Liver (tissue), 9 donors: Measurements from ENCODE around the gene PER1. TPM values are rescaled to one million over a fixed set of nuclear protein-coding genes. Genes with fewer than 3 reads are reported as not detected.
A peak's percentile ranks its signal among the peaks of the same experiment; 100 is the strongest.

Source experiments
- DNase-seq: peaks from one replicate; pipeline ENCODE4 v3.0.0-alpha.2; 2017; ENCODE audit warnings: low spot score
- H3K27ac ChIP-seq, 2 donors: one replicate each; pipeline ENCODE4 v1.7.0; 2013; ENCODE audit warnings: inconsistent platforms in 2 of 2, low read length in 2 of 2, control low read depth in 1 of 2, low read depth in 1 of 2, mild to moderate bottlenecking in 1 of 2
- H3K27me3 ChIP-seq, 4 donors: one replicate each; pipeline versions ENCODE4 v1.6.1 to v1.7.0; 2013; ENCODE audit warnings: low read length in 3 of 4, inconsistent platforms in 1 of 4, mild to moderate bottlenecking in 1 of 4, moderate library complexity in 1 of 4; ENCODE audit not compliant: control insufficient read depth in 4 of 4, insufficient read depth in 4 of 4
- H3K36me3 ChIP-seq, 4 donors: one replicate each; pipeline versions ENCODE4 v1.6.1 to v1.7.0; 2013; ENCODE audit warnings: low read length in 3 of 4, mild to moderate bottlenecking in 3 of 4, low read depth in 1 of 4, moderate library complexity in 1 of 4; ENCODE audit not compliant: control insufficient read depth in 4 of 4, insufficient read depth in 3 of 4
- H3K4me1 ChIP-seq, 4 donors: one replicate each; pipeline versions ENCODE4 v1.6.1 to v1.7.0; 2013; ENCODE audit warnings: low read length in 3 of 4, mild to moderate bottlenecking in 3 of 4, moderate library complexity in 1 of 4; ENCODE audit not compliant: control insufficient read depth in 4 of 4, insufficient read depth in 4 of 4
- H3K4me3 ChIP-seq, 3 donors: one replicate each; pipeline versions ENCODE4 v1.6.1 to v1.7.0; 2013; ENCODE audit warnings: low read length in 3 of 3, control low read depth in 1 of 3, low read depth in 1 of 3, mild to moderate bottlenecking in 1 of 3
- H3K9ac ChIP-seq, 2 donors: one replicate each; pipeline ENCODE4 v1.7.0; 2013; ENCODE audit warnings: low read length in 2 of 2, mild to moderate bottlenecking in 2 of 2, moderate library complexity in 2 of 2, control low read depth in 1 of 2, low read depth in 1 of 2
- H3K9me3 ChIP-seq, 4 donors: one replicate each; pipeline versions ENCODE4 v1.6.1 to v1.7.0; 2013; ENCODE audit warnings: low read length in 3 of 4; ENCODE audit not compliant: control insufficient read depth in 4 of 4
- EGR1 ChIP-seq, 2 donors: IDR thresholded peaks; 2 replicates each; pipeline ENCODE4 v1.6.1; 2016 to 2018; ENCODE audit warnings: antibody characterized with exemption in 2 of 2, low read depth in 2 of 2
- FOXA2 ChIP-seq: IDR thresholded peaks from 2 replicates; pipeline ENCODE4 v1.6.1; 2016; ENCODE audit warnings: antibody characterized with exemption
- GABPA ChIP-seq, 2 donors: IDR thresholded peaks in 1 of 2; conservative IDR thresholded peaks in 1 of 2; 2 replicates each; pipeline ENCODE4 v1.6.1; 2016; ENCODE audit warnings: antibody characterized with exemption in 2 of 2, mild to moderate bottlenecking in 1 of 2, moderate library complexity in 1 of 2
- HNF4G ChIP-seq: IDR thresholded peaks from 2 replicates; pipeline ENCODE4 v1.6.1; 2016; ENCODE audit warnings: antibody characterized with exemption
- NR2F2 ChIP-seq: IDR thresholded peaks from 2 replicates; pipeline ENCODE4 v1.6.1; 2016; ENCODE audit warnings: antibody characterized with exemption
- RAD21 ChIP-seq, 2 donors: IDR thresholded peaks; 2 replicates each; pipeline ENCODE4 v1.6.1; 2016; ENCODE audit warnings: antibody characterized with exemption in 2 of 2, mild to moderate bottlenecking in 2 of 2
- SP1 ChIP-seq: IDR thresholded peaks from 2 replicates; pipeline ENCODE4 v1.6.1; 2018; ENCODE audit warnings: antibody characterized with exemption, mild to moderate bottlenecking
- ZBTB33 ChIP-seq: IDR thresholded peaks from 2 replicates; pipeline ENCODE4 v1.6.1; 2016; ENCODE audit warnings: antibody characterized with exemption
- WGBS: extraction: QIAGEN DNeasy Blood & Tissue Kit; methylation state at CpG from one replicate; pipeline ENCODE4 v1.1.7; 2013; 5-methylcytosine and 5-hydroxymethylcytosine counted together
- polyA plus RNA-seq, 2 donors: library from polyadenylated mRNA; stranded (reverse) in 1 of 2; unstranded in 1 of 2; fragments of 200-250 nt in 1 of 2; fragments of >200 nt in 1 of 2; fragmentation: Nextera tagmentation in 1 of 2; extraction: Ambion mirVana in 1 of 2; gene quantifications; one replicate each; pipeline versions ENCODE4 v1.2.1 to v1.2.3, GENCODE V29; 2013 to 2015
- total RNA-seq, 2 donors: library from RNA; depleted of rRNA; stranded (reverse); fragments of >200 nt; gene quantifications; one replicate each; pipeline ENCODE4 v1.2.3, GENCODE V29; 2014
- TF ChIP-seq, protein P1 (sequence below): IDR thresholded peaks from 2 replicates; pipeline ENCODE4 v1.6.1; 2016; ENCODE audit warnings: antibody characterized with exemption
- TF ChIP-seq, protein P2 (sequence below): IDR thresholded peaks from 2 replicates; pipeline ENCODE4 v1.6.1; 2016; ENCODE audit warnings: antibody characterized with exemption, mild to moderate bottlenecking
- TF ChIP-seq, protein P3 (sequence below): IDR thresholded peaks from 2 replicates; pipeline ENCODE4 v1.6.1; 2016; ENCODE audit warnings: antibody characterized with exemption
- donor health status: healthy.
- donor health status: healthy.
- donor health status: healthy.
- donor health status: healthy.
- donor health status: healthy.

The PER1 gene
- total and polyA plus RNA-seq, 4 donors, result 10.1 to 71.6 (median 29.7) TPM

DNA sequence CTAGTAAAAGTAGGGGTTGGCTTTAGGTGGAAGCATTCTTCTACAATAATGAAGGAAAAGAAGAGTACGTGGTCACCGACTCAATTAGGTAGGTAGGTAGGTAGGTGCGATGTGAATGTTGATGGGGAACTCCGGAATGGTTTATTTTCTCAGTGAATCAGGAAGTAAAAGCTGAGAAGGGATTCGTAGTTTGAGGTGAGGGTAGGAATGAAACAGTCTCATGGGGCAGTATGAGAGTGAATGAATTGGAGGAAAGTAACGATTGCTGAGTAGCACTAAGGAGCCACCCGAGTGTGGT, 13.9 kb downstream of the PER1 start:
- H3K9ac ChIP-seq, result no peak overlapping the region
- H3K9me3 ChIP-seq, result no peaks in the 10 kb centered on the region
- 37% methylated on average over 7 of the region's 7 CpGs for WGBS
- peaks cover 12 to 37% (median 33%) of the 10 kb centered on the region in 4 donors for H3K36me3 ChIP-seq
- peaks cover 0 to 9% (median 0%) of the 10 kb centered on the region in 4 donors for H3K4me1 ChIP-seq
- H3K27ac ChIP-seq, result peak overlapping the region; percentile 29 to 66
- no peak overlapping the region for H3K4me3 ChIP-seq
- TF ChIP-seq, protein P1, sequence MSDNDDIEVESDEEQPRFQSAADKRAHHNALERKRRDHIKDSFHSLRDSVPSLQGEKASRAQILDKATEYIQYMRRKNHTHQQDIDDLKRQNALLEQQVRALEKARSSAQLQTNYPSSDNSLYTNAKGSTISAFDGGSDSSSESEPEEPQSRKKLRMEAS, result no peak
- TF ChIP-seq EGR1 (IDR thresholded peaks at IDR 0.05; ENCODE audit: low read depth in 2 of 2), result no peak
- no peak for TF ChIP-seq FOXA2
- no peak for TF ChIP-seq ZBTB33
- TF ChIP-seq, protein P2, sequence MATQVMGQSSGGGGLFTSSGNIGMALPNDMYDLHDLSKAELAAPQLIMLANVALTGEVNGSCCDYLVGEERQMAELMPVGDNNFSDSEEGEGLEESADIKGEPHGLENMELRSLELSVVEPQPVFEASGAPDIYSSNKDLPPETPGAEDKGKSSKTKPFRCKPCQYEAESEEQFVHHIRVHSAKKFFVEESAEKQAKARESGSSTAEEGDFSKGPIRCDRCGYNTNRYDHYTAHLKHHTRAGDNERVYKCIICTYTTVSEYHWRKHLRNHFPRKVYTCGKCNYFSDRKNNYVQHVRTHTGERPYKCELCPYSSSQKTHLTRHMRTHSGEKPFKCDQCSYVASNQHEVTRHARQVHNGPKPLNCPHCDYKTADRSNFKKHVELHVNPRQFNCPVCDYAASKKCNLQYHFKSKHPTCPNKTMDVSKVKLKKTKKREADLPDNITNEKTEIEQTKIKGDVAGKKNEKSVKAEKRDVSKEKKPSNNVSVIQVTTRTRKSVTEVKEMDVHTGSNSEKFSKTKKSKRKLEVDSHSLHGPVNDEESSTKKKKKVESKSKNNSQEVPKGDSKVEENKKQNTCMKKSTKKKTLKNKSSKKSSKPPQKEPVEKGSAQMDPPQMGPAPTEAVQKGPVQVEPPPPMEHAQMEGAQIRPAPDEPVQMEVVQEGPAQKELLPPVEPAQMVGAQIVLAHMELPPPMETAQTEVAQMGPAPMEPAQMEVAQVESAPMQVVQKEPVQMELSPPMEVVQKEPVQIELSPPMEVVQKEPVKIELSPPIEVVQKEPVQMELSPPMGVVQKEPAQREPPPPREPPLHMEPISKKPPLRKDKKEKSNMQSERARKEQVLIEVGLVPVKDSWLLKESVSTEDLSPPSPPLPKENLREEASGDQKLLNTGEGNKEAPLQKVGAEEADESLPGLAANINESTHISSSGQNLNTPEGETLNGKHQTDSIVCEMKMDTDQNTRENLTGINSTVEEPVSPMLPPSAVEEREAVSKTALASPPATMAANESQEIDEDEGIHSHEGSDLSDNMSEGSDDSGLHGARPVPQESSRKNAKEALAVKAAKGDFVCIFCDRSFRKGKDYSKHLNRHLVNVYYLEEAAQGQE, result no peak
- no peak for TF ChIP-seq GABPA (IDR thresholded peaks at IDR 0.05 in 1 of 2, conservative IDR thresholded peaks at IDR 0.05 in 1 of 2)
- TF ChIP-seq NR2F2, result no peak
- no peak for TF ChIP-seq SP1
- no peak for DNase-seq
- no peaks in the 10 kb centered on the region for H3K27me3 ChIP-seq

DNA sequence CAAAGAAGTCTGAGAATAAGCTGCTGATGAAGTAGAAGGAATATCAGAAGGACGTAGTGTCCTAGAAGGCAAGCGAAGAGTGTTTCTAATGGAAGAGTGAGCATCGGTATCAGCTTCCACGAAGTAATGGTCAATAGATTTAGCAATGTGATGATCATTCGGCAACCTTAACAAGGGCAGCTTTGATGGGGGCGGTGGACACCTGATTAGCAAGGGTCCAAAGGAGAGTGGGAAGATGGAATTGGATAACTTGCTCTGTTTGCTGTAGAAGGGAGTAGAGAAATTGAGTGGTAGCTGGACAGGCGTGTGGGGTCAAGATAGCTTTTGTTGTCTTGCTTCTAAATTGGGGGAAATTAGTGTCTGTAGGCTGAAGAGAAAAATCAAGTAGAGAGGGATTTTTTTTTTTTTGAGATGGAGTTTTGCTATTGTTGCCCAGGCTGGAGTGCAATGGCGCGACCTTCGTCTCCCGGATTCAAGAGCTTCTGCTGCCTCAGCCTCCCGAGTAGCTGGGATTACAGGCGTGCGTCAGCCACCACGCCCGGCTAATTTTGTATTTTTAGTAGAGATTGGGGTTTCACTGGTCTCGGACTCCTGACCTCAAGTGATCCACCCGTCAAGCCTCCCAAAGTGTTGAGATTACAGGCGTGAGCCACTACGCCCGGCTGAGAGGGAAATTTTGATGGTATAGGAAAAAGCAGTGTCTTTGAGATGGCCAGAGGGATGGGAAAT, 14.4 kb downstream of the PER1 start:
- Histone ChIP-seq H3K27ac (no peak overlapping the region), H3K27me3 (no peaks in the 10 kb centered on the region), H3K4me3 (no peak overlapping the region), H3K4me1 (peaks cover 0 to 9% (median 0%) of the 10 kb centered on the region in 4 donors), H3K36me3 (peaks cover 9 to 36% (median 29%) of the 10 kb centered on the region in 4 donors), H3K9ac (no peak overlapping the region), H3K9me3 (no peaks in the 10 kb centered on the region)
- TF ChIP-seq GABPA (IDR thresholded peaks at IDR 0.05 in 1 of 2, conservative IDR thresholded peaks at IDR 0.05 in 1 of 2) (no peak), HNF4G (no peak), RAD21 (IDR thresholded peaks at IDR 0.05) (no peak), EGR1 (IDR thresholded peaks at IDR 0.05; ENCODE audit: low read depth in 2 of 2) (no peak), FOXA2 (no peak)
- TF ChIP-seq, protein P2, result no peak
- TF ChIP-seq, protein P3, sequence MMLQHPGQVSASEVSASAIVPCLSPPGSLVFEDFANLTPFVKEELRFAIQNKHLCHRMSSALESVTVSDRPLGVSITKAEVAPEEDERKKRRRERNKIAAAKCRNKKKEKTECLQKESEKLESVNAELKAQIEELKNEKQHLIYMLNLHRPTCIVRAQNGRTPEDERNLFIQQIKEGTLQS, result no peak
- TF ChIP-seq, protein P1, result no peak
- WGBS, result 63% methylated on average over 21 of the region's 21 CpGs
- no peak for DNase-seq
